Esophagus muscularis mucosa (tissue), 4 donors: Measurements from ENCODE around the gene PPARG. TPM values are rescaled to one million over a fixed set of nuclear protein-coding genes. Genes with fewer than 3 reads are reported as not detected.

Source experiments
- DNase-seq: peaks from one replicate; pipeline ENCODE4 v3.0.0-alpha.2; 2017; ENCODE audit errors: extremely low spot score
- H3K27ac ChIP-seq, 4 donors: fragments of 200-600 bp; sonication (generic); replicated peaks in 1 of 4; 1 replicate in 3 of 4; 2 replicates in 1 of 4; pipeline ENCODE4 v1.5.1; 2016 to 2019; ENCODE audit warnings: mild to moderate bottlenecking in 1 of 4
- H3K27me3 ChIP-seq, 4 donors: fragments of 200-600 bp; sonication (generic); one replicate each; pipeline versions ENCODE4 v1.5.1 to v1.6.0; 2016 to 2019
- H3K36me3 ChIP-seq, 4 donors: fragments of 200-600 bp; sonication (generic); one replicate each; pipeline ENCODE4 v1.5.1; 2016 to 2019
- H3K4me1 ChIP-seq, 4 donors: fragments of 200-600 bp; sonication (generic); one replicate each; pipeline ENCODE4 v1.5.1; 2016 to 2019
- H3K4me3 ChIP-seq, 4 donors: fragments of 200-600 bp; sonication (generic); 1 replicate in 2 of 4; 2 replicates in 2 of 4; pipeline ENCODE4 v1.5.1; 2016 to 2019; ENCODE audit warnings: mild to moderate bottlenecking in 4 of 4, moderate library complexity in 1 of 4
- H3K9me3 ChIP-seq, 4 donors: fragments of 200-600 bp; sonication (generic); 1 replicate in 3 of 4; 2 replicates in 1 of 4; pipeline ENCODE4 v1.5.1; 2016 to 2019
- CTCF ChIP-seq, 3 experiments: fragments of 200-600 bp in 2 of 3; fragments of 450-650 bp in 1 of 3; sonication (generic) in 2 of 3; IDR thresholded peaks; one replicate each; pipeline ENCODE4 v1.5.1; 2017 to 2019; ENCODE audit warnings: antibody characterized with exemption in 3 of 3, mild to moderate bottlenecking in 2 of 3, moderate library complexity in 1 of 3
- EP300 ChIP-seq: sonication (generic); formaldehyde crosslinking; IDR thresholded peaks from one replicate; pipeline ENCODE4 v1.6.1; 2017; ENCODE audit warnings: antibody characterized with exemption
- POLR2A ChIP-seq: fragments of 450-650 bp; IDR thresholded peaks from one replicate; pipeline ENCODE4 v1.6.1; 2017; ENCODE audit warnings: antibody characterized with exemption, moderate library complexity, mild to moderate bottlenecking, low read depth
- POLR2AphosphoS5 ChIP-seq, 2 donors: sonication (generic); formaldehyde crosslinking; IDR thresholded peaks; one replicate each; pipeline ENCODE4 v1.6.1; 2017; ENCODE audit warnings: antibody characterized with exemption in 2 of 2
- WGBS: methylation state at CpG from one replicate; pipeline ENCODE4 v1.1.5; 2018; 5-methylcytosine and 5-hydroxymethylcytosine counted together
- intact Hi-C: fragments of 100-400 bp; cut with DNase I; formaldehyde crosslinking; loops from one replicate; pipeline ENCODE4 v1.15.1; 2023
- total RNA-seq, 4 donors: library from RNA; depleted of rRNA; stranded (reverse); fragments of >200 nt; gene quantifications; one replicate each; pipeline versions ENCODE4 v1.1.0 to v1.2.1, GENCODE V29; 2016

PPARG gene
- total RNA-seq, 4 donors from 2014 or later = 3.7 to 10.6 (median 8.8) TPM

GRCh38 chr3:12396471-12396870 lies 107.6 kb downstream of the PPARG start:
- Histone ChIP-seq H3K27ac (no peak overlapping the region), H3K36me3 (peaks cover 0 to 13% (median 0%) of the 10 kb centered on the region in 4 donors), H3K27me3 (no peaks in the 10 kb centered on the region), H3K9me3 (no peaks in the 10 kb centered on the region), H3K4me1 (peaks cover 0 to 5% (median 0%) of the 10 kb centered on the region in 4 donors), H3K4me3 (no peak overlapping the region)
- TF ChIP-seq POLR2AphosphoS5 (IDR thresholded peaks at IDR 0.05) = no peak
- TF ChIP-seq CTCF (IDR thresholded peaks at IDR 0.05) = no peak
- no peak for TF ChIP-seq POLR2A
- no peak for TF ChIP-seq EP300
- intact Hi-C loops = no loop called here
- no peak for DNase-seq
- WGBS = 76% methylated on average over 6 of the region's 6 CpGs

GRCh38 chr3:12399226-12399625 lies 110.4 kb downstream of the PPARG start:
- Histone ChIP-seq H3K27me3 (no peaks in the 10 kb centered on the region), H3K27ac (no peak overlapping the region), H3K36me3 (peaks cover 0 to 6% (median 0%) of the 10 kb centered on the region in 4 donors), H3K4me1 (no peaks in the 10 kb centered on the region), H3K9me3 (no peaks in the 10 kb centered on the region), H3K4me3 (no peak overlapping the region)
- DNase-seq = no peak
- WGBS = 55% methylated on average over 1 of the region's 1 CpG
- TF ChIP-seq EP300 = no peak
- no peak for TF ChIP-seq CTCF (IDR thresholded peaks at IDR 0.05)
- no peak for TF ChIP-seq POLR2A
- TF ChIP-seq POLR2AphosphoS5 (IDR thresholded peaks at IDR 0.05) = no peak
- intact Hi-C loops = no loop called here

GRCh38 chr3:12400616-12401194 lies 111.8 kb downstream of the PPARG start:
- H3K27ac ChIP-seq = no peak overlapping the region
- intact Hi-C loops = no loop called here
- TF ChIP-seq POLR2AphosphoS5 (IDR thresholded peaks at IDR 0.05) (no peak), CTCF (IDR thresholded peaks at IDR 0.05) (no peak), EP300 (no peak), POLR2A (no peak)
- WGBS = 92% methylated on average over 2 of the region's 2 CpGs
- no peak for DNase-seq
- H3K9me3 ChIP-seq = no peaks in the 10 kb centered on the region
- no peaks in the 10 kb centered on the region for H3K27me3 ChIP-seq
- peaks cover 0 to 6% (median 0%) of the 10 kb centered on the region in 4 donors for H3K36me3 ChIP-seq
- no peak overlapping the region for H3K4me3 ChIP-seq
- no peaks in the 10 kb centered on the region for H3K4me1 ChIP-seq

- Histone ChIP-seq H3K27me3 (no peaks in the 10 kb centered on the region), H3K9me3 (no peaks in the 10 kb centered on the region), H3K4me3 (no peak overlapping the region), H3K4me1 (peaks cover 0 to 4% (median 0%) of the 10 kb centered on the region in 4 donors), H3K27ac (no peak overlapping the region), H3K36me3 (peaks cover 0 to 6% (median 0%) of the 10 kb centered on the region in 4 donors)
- DNase-seq = no peak
- intact Hi-C loops = no loop called here
- 93% methylated on average over 4 of the region's 4 CpGs for WGBS
- no peak for TF ChIP-seq POLR2AphosphoS5 (IDR thresholded peaks at IDR 0.05)
- no peak for TF ChIP-seq POLR2A
- TF ChIP-seq EP300 = no peak
- no peak for TF ChIP-seq CTCF (IDR thresholded peaks at IDR 0.05)
Observed at GRCh38 chr3:12401208-12401607, 112.3 kb downstream of the PPARG start.
